HK-2 (cell line): ENCODE measurements around the gene SF3A1.

Experiments
- DNase-seq: peaks from one replicate; pipeline ENCODE4 v3.0.0-alpha.2; 2018; ENCODE audit not compliant: unreplicated experiment

The SF3A1 gene

DNA sequence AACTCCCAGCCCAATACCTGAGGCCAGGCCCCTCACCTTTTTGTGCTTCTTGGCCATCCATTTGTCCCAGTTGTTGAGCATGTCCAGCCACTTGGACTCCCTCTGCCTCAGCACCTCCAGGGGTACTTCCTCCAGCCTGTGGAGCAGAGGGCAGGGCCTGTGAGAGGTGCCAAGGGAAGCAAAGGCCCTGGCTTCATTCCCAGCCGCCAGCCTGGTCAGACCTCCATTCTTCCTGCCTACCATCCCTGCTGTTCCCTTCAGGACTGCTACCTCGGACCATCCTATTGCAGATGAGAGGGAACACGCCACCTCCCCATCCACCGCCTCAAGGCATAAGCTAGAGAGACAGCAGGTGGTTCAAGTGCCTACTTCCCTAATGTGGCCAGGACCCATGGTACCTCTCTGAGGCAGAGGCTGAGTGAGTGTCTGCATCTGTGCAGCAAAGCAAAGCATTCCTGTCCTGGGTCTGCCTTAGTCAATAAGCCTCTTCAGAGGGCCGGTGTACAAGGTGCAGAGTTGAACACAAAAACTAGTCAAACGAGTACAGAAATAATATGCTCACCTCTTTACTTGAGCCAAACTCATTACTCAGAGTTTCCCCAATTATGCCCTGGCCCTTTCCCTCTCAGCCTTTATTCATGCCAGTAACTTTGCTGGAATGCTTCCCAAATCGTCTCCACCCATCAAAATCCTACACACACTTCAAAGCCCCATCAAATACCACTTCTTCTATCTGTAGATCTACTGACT is 52.0 kb downstream of the SF3A1 start:
- DNase-seq = no peak

GRCh38 chr22:30302810-30303138 is 53.9 kb downstream of the SF3A1 start:
- DNase-seq = no peak

- DNase-seq = no peak
Measured at GRCh38 chr22:30301995-30302809, 54.5 kb downstream of the SF3A1 start.

DNA sequence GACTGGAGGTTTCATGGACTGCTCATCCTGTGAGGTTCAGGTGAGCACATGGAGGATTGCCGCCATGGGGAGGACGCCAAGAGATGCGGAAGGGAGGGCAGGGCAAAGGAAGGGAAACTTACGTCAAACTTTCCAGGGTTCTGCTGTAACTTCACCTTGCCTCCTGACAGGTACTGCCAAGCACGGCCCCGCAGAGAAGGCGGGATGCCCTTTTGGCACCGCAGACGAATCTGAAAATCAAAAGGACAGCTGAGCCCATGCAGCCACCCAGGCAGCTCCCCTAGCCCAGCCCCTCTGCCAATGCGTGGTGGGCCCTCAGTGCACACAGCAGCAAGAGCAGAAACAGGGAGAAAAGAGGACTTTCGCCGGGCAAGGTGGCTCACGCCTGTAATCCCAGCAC is 57.4 kb downstream of the SF3A1 start:
- DNase-seq = no peak

DNA sequence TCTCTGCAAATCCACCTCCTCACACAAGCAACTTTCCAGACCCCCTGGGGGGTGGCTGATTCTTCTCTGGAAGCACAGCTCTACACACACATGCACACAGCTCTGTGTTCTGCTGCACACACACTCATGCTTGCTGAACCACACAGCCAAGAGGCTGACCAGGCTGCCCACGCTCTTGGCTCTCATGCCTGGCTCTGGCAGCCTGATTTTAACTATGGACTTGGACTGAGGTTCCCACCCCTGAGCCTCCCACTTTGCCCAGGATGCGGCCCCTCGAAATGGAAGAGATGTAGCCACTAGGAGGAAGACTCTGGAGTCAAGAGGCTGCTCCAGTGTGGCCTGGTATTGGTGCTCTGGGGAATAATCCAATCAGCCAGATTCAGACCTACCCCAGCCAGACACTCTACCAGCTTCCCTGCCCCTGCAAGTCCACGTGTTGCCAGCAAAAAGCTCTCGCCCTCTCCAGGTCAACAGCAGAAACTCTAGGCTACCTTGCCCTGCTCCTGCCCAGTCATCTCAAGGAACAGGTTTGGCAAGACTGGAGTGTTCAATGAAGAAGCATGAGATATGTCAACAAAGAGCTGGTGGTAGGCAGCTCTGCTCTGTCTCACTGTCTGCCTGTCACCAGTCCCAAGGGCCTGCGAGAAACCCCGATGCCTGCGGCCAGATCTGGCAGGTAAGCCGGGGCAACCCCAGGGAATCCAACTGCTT is 58.5 kb downstream of the SF3A1 start:
- DNase-seq = no peak

GRCh38 chr22:30297276-30297990 is 59.3 kb downstream of the SF3A1 start:
- DNase-seq = no peak

DNA sequence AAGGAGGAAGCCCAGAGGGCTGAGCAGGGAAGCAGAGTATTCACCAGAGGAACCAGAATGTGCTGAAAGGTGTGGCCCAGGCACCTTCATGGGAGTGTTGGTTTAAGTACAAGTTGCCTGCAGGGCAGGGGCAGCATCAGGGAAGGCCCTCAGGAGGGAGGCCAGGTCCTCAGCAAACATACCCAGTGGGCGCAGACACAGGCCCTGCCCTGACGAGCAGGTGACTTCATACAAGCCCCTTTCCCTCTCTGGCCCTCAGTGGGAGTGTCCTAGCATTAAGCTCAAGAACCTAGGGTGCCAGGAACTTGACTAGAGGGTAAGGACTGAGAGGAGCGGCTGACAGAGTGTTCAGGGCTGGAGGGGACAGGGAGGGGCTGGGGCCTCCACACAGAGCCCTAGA is 59.9 kb downstream of the SF3A1 start:
- no peak for DNase-seq

GRCh38 chr22:30296324-30296723 is 60.4 kb downstream of the SF3A1 start:
- DNase-seq = no peak

GRCh38 chr22:30295576-30295975 is 61.1 kb downstream of the SF3A1 start:
- DNase-seq = no peak

GRCh38 chr22:30294830-30295229 is 61.9 kb downstream of the SF3A1 start:
- no peak for DNase-seq

DNA sequence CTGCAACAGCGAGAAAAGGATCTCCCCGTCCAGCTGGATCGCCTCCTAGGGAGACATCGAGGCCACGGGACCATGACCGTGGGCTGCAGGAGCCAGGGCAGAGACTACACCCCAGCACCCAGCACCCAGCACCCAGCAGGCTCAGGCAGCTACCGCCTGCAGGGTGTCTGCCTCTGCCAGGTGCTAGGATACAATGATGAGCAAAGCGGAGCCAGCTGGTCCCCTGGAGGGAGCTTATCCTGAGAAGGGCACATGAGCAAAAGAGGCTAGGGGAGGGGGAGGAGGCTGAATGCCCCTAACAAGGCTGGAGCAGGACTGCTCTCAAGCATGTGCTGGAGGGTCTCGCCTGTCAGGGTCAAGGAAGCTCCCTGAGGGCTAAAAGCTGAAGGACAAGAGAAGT is 62.6 kb downstream of the SF3A1 start:
- DNase-seq = no peak

GRCh38 chr22:30293026-30293425 is 63.7 kb downstream of the SF3A1 start:
- no peak for DNase-seq

GRCh38 chr22:30292069-30292970 is 64.4 kb downstream of the SF3A1 start:
- DNase-seq = no peak

DNA sequence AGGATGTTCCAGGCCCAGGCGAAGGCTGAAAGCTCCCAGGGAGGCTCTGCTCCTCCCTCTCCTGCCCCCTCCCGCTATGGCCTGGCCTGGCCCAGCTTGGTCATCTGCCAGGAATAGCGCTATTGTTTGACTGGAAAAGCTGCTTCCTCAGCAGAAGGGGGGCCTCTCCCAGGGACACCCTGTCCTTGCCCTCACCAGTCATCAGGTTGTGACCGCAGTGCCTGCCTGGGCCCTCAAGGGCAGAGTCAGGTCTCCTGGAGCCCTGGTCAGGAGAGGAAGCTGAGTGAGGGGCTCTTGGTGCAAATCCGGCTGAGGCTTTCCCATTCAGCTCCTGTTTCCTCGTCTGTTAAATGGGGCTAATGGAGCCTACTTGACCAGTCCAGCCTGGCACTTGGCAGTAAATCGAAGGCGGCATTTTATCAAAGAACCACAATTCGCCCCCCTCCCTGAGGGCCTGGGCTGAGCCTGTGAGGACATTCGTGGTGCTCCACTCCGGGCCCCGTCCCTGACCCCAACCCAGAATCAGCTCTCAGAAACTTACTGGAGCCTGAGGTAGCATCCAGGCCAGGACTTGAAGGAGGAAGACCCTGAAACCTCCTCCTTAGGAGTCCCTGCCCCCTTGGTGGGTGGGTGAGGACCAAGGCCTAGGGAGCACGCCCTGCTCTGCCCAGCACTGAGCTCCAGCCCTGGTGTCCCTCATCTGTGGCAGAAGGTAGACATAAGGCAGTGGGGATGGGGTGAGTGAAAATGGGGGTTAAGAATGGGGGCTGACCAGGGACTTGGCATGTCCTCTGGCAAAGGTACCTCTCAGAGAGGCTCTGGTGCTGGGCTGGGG is 65.4 kb downstream of the SF3A1 start:
- DNase-seq = peak; percentile 76

DNA sequence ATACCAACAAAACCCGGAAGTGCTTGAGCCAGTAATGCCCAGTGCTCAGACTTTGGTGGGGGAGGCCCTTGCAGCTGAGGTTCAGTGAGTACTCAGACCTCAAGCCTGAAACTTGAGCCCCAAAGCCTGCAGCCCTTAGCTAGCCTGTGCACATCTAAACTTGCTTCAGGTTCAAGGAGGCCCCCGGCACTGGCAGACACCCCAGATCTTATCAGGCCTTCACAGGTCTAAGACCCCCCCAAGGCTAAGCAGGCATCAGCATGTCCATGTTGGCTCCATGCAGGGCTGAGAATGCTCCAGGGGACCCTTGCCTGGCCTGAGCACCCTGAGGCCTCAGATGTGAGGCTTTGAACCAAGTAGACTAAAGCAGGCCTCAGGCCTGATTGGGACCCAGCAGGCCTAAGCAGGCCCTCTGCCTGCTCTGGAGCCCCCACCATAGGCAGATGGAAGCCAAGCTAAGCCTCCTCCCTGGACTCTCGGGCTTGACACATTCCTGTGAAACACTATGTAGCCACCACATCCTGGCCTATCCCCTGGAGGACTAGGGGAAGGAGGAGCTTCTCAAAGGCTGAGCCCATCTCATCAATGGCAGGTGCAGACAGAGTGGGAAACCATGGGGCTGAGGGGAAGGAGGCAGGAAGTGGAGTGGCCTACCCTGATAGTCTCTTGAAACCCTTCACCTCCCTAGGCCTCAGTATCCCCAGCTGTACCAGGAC is 66.2 kb downstream of the SF3A1 start:
- peak; percentile 61 for DNase-seq

DNA sequence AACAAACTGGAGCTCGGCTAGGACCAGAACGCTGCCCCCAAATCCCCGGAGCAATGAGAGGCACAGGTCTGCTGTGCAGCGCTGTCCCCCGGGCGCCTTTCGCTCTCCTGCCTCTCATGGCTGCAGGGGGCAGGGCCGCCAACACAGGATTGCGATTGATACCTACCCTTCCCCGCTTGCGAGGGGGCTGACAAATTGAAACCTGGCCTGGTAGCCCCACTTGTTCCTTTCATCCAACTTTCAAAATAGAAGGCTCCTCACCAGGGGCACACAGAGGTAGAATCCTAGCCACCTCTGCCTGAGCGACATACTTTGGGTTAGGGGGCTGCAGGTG is 66.7 kb downstream of the SF3A1 start:
- no peak for DNase-seq

DNA sequence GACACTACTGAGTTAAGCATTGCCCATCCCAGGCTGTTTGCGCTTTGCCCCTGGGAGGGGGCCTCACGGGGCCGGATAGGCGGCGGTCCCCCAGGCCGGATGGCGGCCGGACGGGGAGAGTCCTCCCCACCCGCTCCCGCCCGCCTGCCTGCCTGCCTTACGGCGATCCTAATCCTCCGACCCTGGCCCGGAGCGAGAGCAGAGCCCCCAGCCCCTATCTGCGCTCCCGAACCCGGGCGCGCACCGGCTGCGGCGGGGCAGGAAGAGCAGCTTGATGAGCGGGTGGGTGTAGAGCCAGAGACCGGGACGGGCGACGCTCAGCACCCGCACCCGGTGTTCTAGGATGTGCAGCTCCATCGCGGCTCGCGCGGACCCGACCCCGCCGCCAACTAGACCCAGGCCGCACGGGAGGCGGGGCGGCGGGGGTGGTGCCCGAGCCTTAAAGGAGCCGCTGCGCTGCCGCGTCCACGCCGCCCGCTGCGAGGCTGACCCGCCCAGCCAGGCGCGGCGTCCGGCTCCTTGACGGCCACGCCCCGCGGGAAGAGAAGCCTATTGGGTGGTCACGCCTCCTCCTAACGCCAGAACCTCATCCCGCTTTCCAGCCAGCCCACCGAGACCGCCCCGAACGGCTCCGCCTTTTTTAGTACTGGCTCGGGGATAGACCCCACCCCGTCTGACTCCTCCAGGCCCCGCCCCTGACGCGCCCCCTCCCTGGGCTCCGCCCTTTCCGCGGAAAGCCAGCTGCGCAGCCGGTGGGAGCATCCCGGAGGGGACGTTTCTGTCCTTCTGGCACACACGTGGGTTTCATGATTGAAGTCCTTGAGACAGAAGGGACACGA is 67.3 kb downstream of the SF3A1 start, which contains the start of gene CASTOR1:
TSS of gene CASTOR1 (minus strand) at position 365 of the 839 bp plus-strand sequence. CDS start at position 357, 8 bp downstream.
- DNase-seq = peak; percentile 96

DNA sequence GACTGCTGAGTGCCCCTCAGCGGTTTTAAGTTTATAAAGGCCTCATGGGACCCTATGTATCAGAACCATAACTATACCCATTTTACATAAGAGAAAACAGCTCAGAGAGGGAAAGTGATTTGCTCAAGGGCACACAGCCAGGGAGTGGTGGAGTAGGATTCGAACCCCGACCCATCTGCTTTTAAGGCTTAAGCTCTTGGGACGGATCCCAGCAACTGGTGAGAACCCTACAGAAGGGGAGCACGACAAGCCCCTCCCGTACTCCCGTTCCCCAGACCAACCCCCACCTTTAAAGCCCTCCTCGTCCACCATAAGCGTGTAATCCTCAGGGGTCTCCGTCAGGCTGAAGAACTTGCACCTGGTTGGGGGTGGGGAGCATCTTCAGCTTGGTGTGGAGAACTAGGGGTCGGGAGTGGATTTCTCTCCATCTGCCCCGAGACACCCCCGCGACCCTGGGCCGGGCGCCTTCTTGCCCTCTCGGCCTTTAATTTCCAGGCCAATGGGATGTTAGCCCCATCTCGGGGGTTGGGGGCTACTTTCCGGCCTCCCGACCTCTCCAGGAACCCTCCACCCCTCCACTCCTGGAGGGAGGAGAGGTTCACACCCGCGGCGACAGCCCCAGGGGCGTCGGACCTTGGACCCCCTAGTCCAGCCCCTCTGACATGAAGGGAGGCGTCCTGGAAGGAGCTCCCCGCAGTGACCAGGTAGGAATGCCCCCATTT is 68.1 kb downstream of the SF3A1 start:
- DNase-seq = no peak
